ENCODE measurements around the gene THADA. TPM values are rescaled to one million over a fixed set of nuclear protein-coding genes. Genes with fewer than 3 reads are reported as not detected.
"Not testable (repeated sequence)": the region's sequence is repeated elsewhere in the genome, so short reads cannot be mapped to it uniquely, and the experiment has no call there.

The THADA gene
- total and polyA plus RNA-seq, 2 experiments from 2014 or later: 10.8 to 18.8 TPM

DNA sequence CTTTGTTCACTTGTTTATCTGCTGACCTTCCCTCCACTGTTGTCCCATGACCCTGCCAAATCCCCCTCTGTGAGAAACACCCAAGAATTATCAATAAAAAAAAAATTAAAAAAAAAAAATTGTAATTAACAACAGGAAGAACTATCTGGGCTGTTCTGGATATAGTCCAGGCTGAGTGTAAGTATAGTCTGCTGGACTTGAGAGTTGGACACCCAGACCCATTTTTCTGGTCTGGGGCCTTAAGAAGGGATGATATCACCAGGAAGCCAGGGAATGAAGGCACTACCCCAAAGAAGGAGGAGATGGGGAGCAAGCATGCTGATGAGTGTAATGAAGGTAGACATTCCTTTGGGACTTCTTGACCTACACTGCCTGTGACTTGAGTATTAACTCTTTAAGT is 297.3 kb downstream of the THADA start:
- no peak overlapping the region for H3K4me2 ChIP-seq
- DNase-seq (ENCODE audit: low spot score): no peak
- no peak for TF ChIP-seq EZH2 (IDR thresholded peaks at IDR 0.05; ENCODE audit: borderline replicate concordance)
- TF ChIP-seq EZH2phosphoT487 (IDR thresholded peaks at IDR 0.05; ENCODE audit: low read depth, severe bottlenecking, unreplicated experiment): no peak
- no peak for TF ChIP-seq CTCF (IDR thresholded peaks at IDR 0.05; ENCODE audit: poor library complexity)
- peak overlapping the region; percentile 50 for H3K27ac ChIP-seq
- no peaks in the 10 kb centered on the region for H4K20me1 ChIP-seq (ENCODE audit: insufficient read depth, poor library complexity, severe bottlenecking)
- H3K9me2 ChIP-seq (replicated peaks; ENCODE audit: insufficient read depth): no peaks in the 10 kb centered on the region
- no peaks in the 10 kb centered on the region for H3K9me3 ChIP-seq (ENCODE audit: low read depth)
- no peak overlapping the region for H3K4me3 ChIP-seq
- no peaks in the 10 kb centered on the region for H3K79me2 ChIP-seq
- no peaks in the 10 kb centered on the region for H3K27me3 ChIP-seq
- H3K36me3 ChIP-seq (replicated peaks; ENCODE audit: insufficient read depth, low read depth): no peaks in the 10 kb centered on the region
- H3K4me1 ChIP-seq (ENCODE audit: insufficient read depth): peaks cover 20% of the 10 kb centered on the region
- H2AFZ ChIP-seq: no peak overlapping the region

GRCh38 chr2:43297740-43298139 is 298.1 kb downstream of the THADA start:
- not testable (repeated sequence) for H4K20me1 ChIP-seq (ENCODE audit: insufficient read depth, poor library complexity, severe bottlenecking); H2AFZ ChIP-seq; H3K4me3 ChIP-seq; H3K27me3 ChIP-seq; H3K9me3 ChIP-seq (ENCODE audit: low read depth); H3K27ac ChIP-seq; H3K36me3 ChIP-seq (replicated peaks; ENCODE audit: insufficient read depth, low read depth); DNase-seq (ENCODE audit: low spot score); H3K4me2 ChIP-seq; H3K79me2 ChIP-seq; H3K9me2 ChIP-seq (replicated peaks; ENCODE audit: insufficient read depth)
- no CpG with 5 or more reads among the region's 36 CpGs for WGBS (ENCODE audit: low lambda C conversion rate, missing lambda C conversion rate)
- peaks cover 24% of the 10 kb centered on the region for H3K4me1 ChIP-seq (ENCODE audit: insufficient read depth)

GRCh38 chr2:43294973-43295603 is 300.8 kb downstream of the THADA start:
- no peak for TF ChIP-seq CTCF (IDR thresholded peaks at IDR 0.05; ENCODE audit: poor library complexity)

DNA sequence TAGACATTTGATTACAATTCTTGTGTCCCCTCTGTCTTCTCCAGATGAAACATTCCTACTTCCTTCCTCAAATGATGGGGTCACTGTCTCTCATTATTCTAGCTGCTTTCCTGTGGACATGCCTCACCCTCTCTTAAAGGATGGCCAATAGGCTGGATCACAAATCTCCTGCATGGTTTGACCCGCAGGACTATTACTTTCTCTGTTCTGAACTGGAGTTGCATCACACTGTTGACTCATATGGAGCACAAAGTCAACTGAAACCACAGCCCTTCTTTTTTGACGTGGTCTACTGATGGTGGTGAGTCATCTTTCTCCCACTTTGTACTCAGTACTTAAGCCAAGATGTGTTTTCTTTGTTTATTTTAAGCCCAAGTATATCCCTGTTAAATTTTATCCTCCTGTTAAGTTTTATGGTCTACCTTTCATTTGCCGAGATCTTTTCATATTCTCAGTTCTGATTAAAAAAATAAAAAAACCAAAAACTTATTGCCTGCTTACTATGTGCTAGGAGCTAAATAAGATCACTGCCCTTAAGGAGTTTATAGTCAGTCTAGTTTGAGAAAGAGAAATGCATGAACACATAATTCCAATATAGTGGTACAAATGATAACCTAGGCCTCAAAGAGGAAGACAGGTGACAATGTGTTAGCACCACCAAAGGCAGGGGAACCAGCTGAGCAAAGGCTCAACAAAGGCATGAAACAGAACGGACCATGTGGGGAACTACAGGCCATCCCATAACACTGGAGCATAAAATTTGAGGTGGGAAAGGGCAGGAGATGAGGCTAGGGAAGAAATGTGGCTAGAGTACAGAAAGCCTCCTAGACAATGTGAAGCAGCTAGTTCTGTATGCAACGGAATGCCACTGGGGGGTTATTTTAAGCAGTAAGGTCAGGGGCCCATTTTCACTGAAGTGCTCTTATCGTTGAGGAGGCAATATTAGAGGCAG is 301.8 kb downstream of the THADA start:
- H3K9me3 ChIP-seq (ENCODE audit: low read depth): no peaks in the 10 kb centered on the region
- H2AFZ ChIP-seq: no peak overlapping the region
- no peaks in the 10 kb centered on the region for H3K9me2 ChIP-seq (replicated peaks; ENCODE audit: insufficient read depth)
- DNase-seq (ENCODE audit: low spot score): peak; percentile 89
- peak overlapping the region; percentile 86 for H3K27ac ChIP-seq
- H4K20me1 ChIP-seq (ENCODE audit: insufficient read depth, poor library complexity, severe bottlenecking): no peaks in the 10 kb centered on the region
- H3K4me1 ChIP-seq (ENCODE audit: insufficient read depth): peaks cover 13% of the 10 kb centered on the region
- H3K36me3 ChIP-seq (replicated peaks; ENCODE audit: insufficient read depth, low read depth): no peaks in the 10 kb centered on the region
- no peaks in the 10 kb centered on the region for H3K27me3 ChIP-seq
- H3K79me2 ChIP-seq: no peaks in the 10 kb centered on the region
- H3K4me2 ChIP-seq: no peak overlapping the region
- no peak overlapping the region for H3K4me3 ChIP-seq
- 49% methylated on average over 6 of the region's 6 CpGs for WGBS (ENCODE audit: low lambda C conversion rate, missing lambda C conversion rate)
- no peak for TF ChIP-seq EZH2 (IDR thresholded peaks at IDR 0.05; ENCODE audit: borderline replicate concordance)
- no peak for TF ChIP-seq CTCF (IDR thresholded peaks at IDR 0.05; ENCODE audit: poor library complexity)
- no peak for TF ChIP-seq EZH2phosphoT487 (IDR thresholded peaks at IDR 0.05; ENCODE audit: low read depth, severe bottlenecking, unreplicated experiment)

More at GRCh38 chr2:43294973-43295603, 300.8 kb downstream of the THADA start:
- Histone ChIP-seq H3K4me1 (ENCODE audit: insufficient read depth) (peaks cover 13% of the 10 kb centered on the region), H2AFZ (no peak overlapping the region), H3K79me2 (no peaks in the 10 kb centered on the region), H3K4me3 (no peak overlapping the region), H4K20me1 (ENCODE audit: insufficient read depth, poor library complexity, severe bottlenecking) (no peaks in the 10 kb centered on the region), H3K27me3 (no peaks in the 10 kb centered on the region), H3K36me3 (replicated peaks; ENCODE audit: insufficient read depth, low read depth) (no peaks in the 10 kb centered on the region), H3K9me3 (ENCODE audit: low read depth) (no peaks in the 10 kb centered on the region), H3K4me2 (no peak overlapping the region), H3K9me2 (replicated peaks; ENCODE audit: insufficient read depth) (no peaks in the 10 kb centered on the region), H3K27ac (peak overlapping the region; percentile 78)
- DNase-seq (ENCODE audit: low spot score): no peak
- 87% methylated on average over 5 of the region's 5 CpGs for WGBS (ENCODE audit: low lambda C conversion rate, missing lambda C conversion rate)

All from hepatocyte (in vitro differentiated cells).